Measurements from ENCODE around the gene TRIM17. TPM values are rescaled to one million over a fixed set of nuclear protein-coding genes. Genes with fewer than 3 reads are reported as not detected.

Gene TRIM17
- total and polyA plus RNA-seq, 9 of the 15 experiments (the other 6 are each of a cell fraction or from before 2014, with no cell fraction given), result not detected

- TF ChIP-seq EWSR1 (IDR thresholded peaks at IDR 0.05; ENCODE audit: borderline replicate concordance, low read depth, partially characterized antibody) (no peak), NKRF (IDR thresholded peaks at IDR 0.05; ENCODE audit: borderline replicate concordance) (peak; percentile 91), NCOA6 (IDR thresholded peaks at IDR 0.05) (no peak), ZC3H8 (IDR thresholded peaks at IDR 0.05) (no peak; the same call in 1 of the 2 replicates), SAP30 (IDR thresholded peaks at IDR 0.05; ENCODE audit: borderline replicate concordance, insufficient read depth, low read depth, low read length, poor library complexity, severe bottlenecking) (peak; percentile 60), ZNF41 (CRISPR knock-in tag; conservative IDR thresholded peaks at IDR 0.05) (no peak), MBD2 (IDR thresholded peaks at IDR 0.05; ENCODE audit: borderline replicate concordance, low read depth) (peak; percentile 91), ZFPM2 (CRISPR knock-in tag; IDR thresholded peaks at IDR 0.05) (peak; percentile 62; the same call in 1 of the 2 replicates), PHB (CRISPR knock-in tag; IDR thresholded peaks at IDR 0.05) (peak; percentile 92; the same call in 1 of the 2 replicates), MCM2 (IDR thresholded peaks at IDR 0.05; ENCODE audit: low read depth) (no peak), KDM2B (CRISPR knock-in tag; IDR thresholded peaks at IDR 0.05) (peak; percentile 69; the same call in 1 of the 2 replicates), SMARCC2 (IDR thresholded peaks at IDR 0.05; ENCODE audit: low read depth) (no peak), TAL1 (IDR thresholded peaks at IDR 0.05) (no peak), NUFIP1 (IDR thresholded peaks at IDR 0.05; ENCODE audit: partially characterized antibody) (no peak), E2F3 (CRISPR knock-in tag; IDR thresholded peaks at IDR 0.05) (peak; percentile 71; the same call in 1 of the 2 replicates), GABPB1 (CRISPR knock-in tag; IDR thresholded peaks at IDR 0.05) (peak; percentile 68), SAFB (IDR thresholded peaks at IDR 0.05; ENCODE audit: borderline replicate concordance, low read depth, low read length) (peak; percentile 99)
- TF ChIP-seq, protein P1, sequence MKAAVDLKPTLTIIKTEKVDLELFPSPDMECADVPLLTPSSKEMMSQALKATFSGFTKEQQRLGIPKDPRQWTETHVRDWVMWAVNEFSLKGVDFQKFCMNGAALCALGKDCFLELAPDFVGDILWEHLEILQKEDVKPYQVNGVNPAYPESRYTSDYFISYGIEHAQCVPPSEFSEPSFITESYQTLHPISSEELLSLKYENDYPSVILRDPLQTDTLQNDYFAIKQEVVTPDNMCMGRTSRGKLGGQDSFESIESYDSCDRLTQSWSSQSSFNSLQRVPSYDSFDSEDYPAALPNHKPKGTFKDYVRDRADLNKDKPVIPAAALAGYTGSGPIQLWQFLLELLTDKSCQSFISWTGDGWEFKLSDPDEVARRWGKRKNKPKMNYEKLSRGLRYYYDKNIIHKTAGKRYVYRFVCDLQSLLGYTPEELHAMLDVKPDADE (conservative IDR thresholded peaks at IDR 0.05; ENCODE audit: control insufficient read depth, low read depth, low read length), result peak; percentile 80; the same call in 1 of the 2 replicates
- TF ChIP-seq, protein P2, sequence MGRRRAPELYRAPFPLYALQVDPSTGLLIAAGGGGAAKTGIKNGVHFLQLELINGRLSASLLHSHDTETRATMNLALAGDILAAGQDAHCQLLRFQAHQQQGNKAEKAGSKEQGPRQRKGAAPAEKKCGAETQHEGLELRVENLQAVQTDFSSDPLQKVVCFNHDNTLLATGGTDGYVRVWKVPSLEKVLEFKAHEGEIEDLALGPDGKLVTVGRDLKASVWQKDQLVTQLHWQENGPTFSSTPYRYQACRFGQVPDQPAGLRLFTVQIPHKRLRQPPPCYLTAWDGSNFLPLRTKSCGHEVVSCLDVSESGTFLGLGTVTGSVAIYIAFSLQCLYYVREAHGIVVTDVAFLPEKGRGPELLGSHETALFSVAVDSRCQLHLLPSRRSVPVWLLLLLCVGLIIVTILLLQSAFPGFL (CRISPR knock-in tag; IDR thresholded peaks at IDR 0.05), result no peak
- TF ChIP-seq, protein P3, sequence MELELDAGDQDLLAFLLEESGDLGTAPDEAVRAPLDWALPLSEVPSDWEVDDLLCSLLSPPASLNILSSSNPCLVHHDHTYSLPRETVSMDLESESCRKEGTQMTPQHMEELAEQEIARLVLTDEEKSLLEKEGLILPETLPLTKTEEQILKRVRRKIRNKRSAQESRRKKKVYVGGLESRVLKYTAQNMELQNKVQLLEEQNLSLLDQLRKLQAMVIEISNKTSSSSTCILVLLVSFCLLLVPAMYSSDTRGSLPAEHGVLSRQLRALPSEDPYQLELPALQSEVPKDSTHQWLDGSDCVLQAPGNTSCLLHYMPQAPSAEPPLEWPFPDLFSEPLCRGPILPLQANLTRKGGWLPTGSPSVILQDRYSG (tag; conservative IDR thresholded peaks at IDR 0.05; ENCODE audit: low read depth), result 0 out of 2 replicates have a peak, but pooled peaks have one; percentile 55
Measured at GRCh38 chr1:228457396-228458176, 40.9 kb upstream of the TRIM17 start (continued).

Measured in K562 (cell line).